ENCODE data around the gene KLHL3.
A peak's percentile ranks its signal among the peaks of the same experiment; 100 is the strongest.

The KLHL3 gene

GRCh38 chr5:137708062-137708461 is 27.8 kb downstream of the KLHL3 start:
- no peak for DNase-seq (ENCODE audit: low spot score)

- DNase-seq (ENCODE audit: low spot score) = no peak
These were observed 29.0 kb downstream of the KLHL3 start for GRCh38 chr5:137706841-137707240.

- no peak for DNase-seq (ENCODE audit: low spot score)
These were observed 30.8 kb downstream of the KLHL3 start for GRCh38 chr5:137705106-137705505.

GRCh38 chr5:137703565-137703964 is 32.3 kb downstream of the KLHL3 start:
- DNase-seq (ENCODE audit: low spot score) = no peak

- no peak for DNase-seq (ENCODE audit: low spot score)
These were observed 35.6 kb downstream of the KLHL3 start for GRCh38 chr5:137700282-137700680.

- DNase-seq (ENCODE audit: low spot score) = no peak
These were observed 36.3 kb downstream of the KLHL3 start for GRCh38 chr5:137699336-137700281.

- DNase-seq (ENCODE audit: low spot score) = peak; percentile 44
These were observed 39.4 kb downstream of the KLHL3 start for GRCh38 chr5:137696481-137696880.

- peak; percentile 7 for DNase-seq (ENCODE audit: low spot score)
These were observed 40.0 kb downstream of the KLHL3 start for GRCh38 chr5:137695651-137696428.

GRCh38 chr5:137693951-137694721 is 41.8 kb downstream of the KLHL3 start:
- DNase-seq (ENCODE audit: low spot score) = no peak

- no peak for DNase-seq (ENCODE audit: low spot score)
These were observed 42.5 kb downstream of the KLHL3 start for GRCh38 chr5:137693307-137693950.

GRCh38 chr5:137689306-137689705 is 46.6 kb downstream of the KLHL3 start:
- DNase-seq (ENCODE audit: low spot score) = no peak

- DNase-seq (ENCODE audit: low spot score) = no peak
These were observed 47.6 kb downstream of the KLHL3 start for GRCh38 chr5:137688210-137688840.

GRCh38 chr5:137684761-137685160 is 51.1 kb downstream of the KLHL3 start:
- DNase-seq (ENCODE audit: low spot score) = no peak

GRCh38 chr5:137681191-137681590 is 54.7 kb downstream of the KLHL3 start:
- DNase-seq (ENCODE audit: low spot score) = no peak

GRCh38 chr5:137679910-137680309 is 56.0 kb downstream of the KLHL3 start:
- no peak for DNase-seq (ENCODE audit: low spot score)

- no peak for DNase-seq (ENCODE audit: low spot score)
These were observed 56.7 kb downstream of the KLHL3 start for GRCh38 chr5:137679195-137679594.

GRCh38 chr5:137672881-137673280 is 63.0 kb downstream of the KLHL3 start:
- DNase-seq (ENCODE audit: low spot score) = no peak

- DNase-seq (ENCODE audit: low spot score) = no peak
These were observed 63.9 kb downstream of the KLHL3 start for GRCh38 chr5:137672001-137672400.

- no peak for DNase-seq (ENCODE audit: low spot score)
These were observed 66.1 kb downstream of the KLHL3 start for GRCh38 chr5:137669811-137670210.

GRCh38 chr5:137668637-137669036 is 67.3 kb downstream of the KLHL3 start:
- DNase-seq (ENCODE audit: low spot score) = no peak

GRCh38 chr5:137667341-137667740 is 68.5 kb downstream of the KLHL3 start:
- DNase-seq (ENCODE audit: low spot score) = no peak

All from activated CD4-positive, alpha-beta T cell treated with anti-CD3 and anti-CD28 coated beads, Interleukin-2, Interleukin-4, amounts not matched to agents 100 ng/mL and 50 ng/mL, durations not matched to agents 16 hours and 8 hours (primary cell).